ENCODE results near the gene CD58. TPM values are rescaled to one million over a fixed set of nuclear protein-coding genes. Genes with fewer than 3 reads are reported as not detected.

The CD58 gene
- total and polyA plus RNA-seq, 9 of the 15 experiments (the other 6 are each of a cell fraction or from before 2014, with no cell fraction given), result 18.1 to 113 (median 37.4) TPM

GRCh38 chr1:116569776-116570357, 959 bp downstream of the CD58 start (continued):
- no peak for TF ChIP-seq ZNF445 (CRISPR knock-in tag; IDR thresholded peaks at IDR 0.05; ENCODE audit: low read depth)
- TF ChIP-seq ZNF121 (CRISPR knock-in tag; conservative IDR thresholded peaks at IDR 0.05), result no peak
- TF ChIP-seq ZNF561 (CRISPR knock-in tag; conservative IDR thresholded peaks at IDR 0.05), result no peak
- TF ChIP-seq ZNF311 (CRISPR knock-in tag; IDR thresholded peaks at IDR 0.05), result no peak
- no peak for TF ChIP-seq DMBX1 (CRISPR knock-in tag; IDR thresholded peaks at IDR 0.05; ENCODE audit: borderline replicate concordance)
- TF ChIP-seq PTRF (tag; IDR thresholded peaks at IDR 0.05), result no peak
- TF ChIP-seq ZNF175 (CRISPR knock-in tag; IDR thresholded peaks at IDR 0.05; ENCODE audit: low read depth), result no peak
- no peak for TF ChIP-seq HNRNPH1 (optimal IDR thresholded peaks at IDR 0.05; ENCODE audit: low read depth, low read length)

GRCh38 chr1:116569381-116569670, 1.5 kb downstream of the CD58 start:
- BruUV-seq (replicated peaks), result TSS peak; percentile 32
- no peaks in the 10 kb centered on the region for H3K27me3 ChIP-seq (ENCODE audit: control insufficient read depth in 2 of 2, insufficient read depth in 2 of 2, low read length in 2 of 2)
- intact Hi-C loops (cut with micrococcal nuclease), result no loop called here
- TF ChIP-seq ZNF75A (CRISPR knock-in tag; IDR thresholded peaks at IDR 0.05), result 0 out of 2 replicates have a peak, but pooled peaks have one; percentile 45
- TF ChIP-seq MLX (CRISPR knock-in tag; conservative IDR thresholded peaks at IDR 0.05), result 0 out of 4 replicates have a peak, but pooled peaks of 1 of the 2 experiments have one; percentile 0
- TF ChIP-seq ZNF212 (CRISPR knock-in tag; IDR thresholded peaks at IDR 0.05), result no peak
- no peak for TF ChIP-seq CSDE1 (IDR thresholded peaks at IDR 0.05)
- no peak for TF ChIP-seq THRAP3 (IDR thresholded peaks at IDR 0.05; ENCODE audit: borderline replicate concordance)
- TF ChIP-seq PCBP1 (IDR thresholded peaks at IDR 0.05; ENCODE audit: low read depth, low read length, poor library complexity, severe bottlenecking), result no peak
- no peak for TF ChIP-seq TFAP4 (CRISPR knock-in tag; IDR thresholded peaks at IDR 0.05; ENCODE audit: borderline replicate concordance)
- no peak for TF ChIP-seq MXD1 (CRISPR knock-in tag; IDR thresholded peaks at IDR 0.05; ENCODE audit: borderline replicate concordance, poor library complexity, severe bottlenecking)
- TF ChIP-seq ZKSCAN3 (CRISPR knock-in tag; IDR thresholded peaks at IDR 0.05), result no peak
- TF ChIP-seq C11orf30 (IDR thresholded peaks at IDR 0.05; ENCODE audit: low read depth), result no peak
- no peak for TF ChIP-seq GTF2B (IDR thresholded peaks at IDR 0.05; ENCODE audit: extremely low read depth, insufficient read length)
- no peak for TF ChIP-seq NR3C1 (CRISPR knock-in tag; IDR thresholded peaks at IDR 0.05)
- no peak for TF ChIP-seq HDAC2 (IDR thresholded peaks at IDR 0.05)

More at GRCh38 chr1:116569381-116569670, 1.5 kb downstream of the CD58 start:
- Histone ChIP-seq H2AFZ (ENCODE audit: low read depth, low read length) (no peak overlapping the region), H3K27ac (ENCODE audit: extremely low read depth, low read depth, low read length) (no peak overlapping the region), H3K36me3 (ENCODE audit: control insufficient read depth, insufficient read depth, low read length) (peaks cover 7% of the 10 kb centered on the region; the same call in 2 of the 3 replicates), H3K9ac (ENCODE audit: insufficient read depth in 1 of 2, low read depth in 2 of 2, low read length in 2 of 2) (peak overlapping the region in 1 of 2 experiments; percentile 7; a peak in 1 of 4 replicates), H3K9me1 (ENCODE audit: control insufficient read depth, insufficient read depth, low read length) (no peaks in the 10 kb centered on the region), H3K4me3 (peak overlapping the region; percentile 82; the same call in 1 of the 2 replicates), H3K9me3 (replicated peaks; ENCODE audit: control insufficient read depth, insufficient read depth, low read depth, low read length) (peaks cover 6% of the 10 kb centered on the region), H3K79me2 (ENCODE audit: control insufficient read depth, insufficient read depth, low read length) (peaks cover 66% of the 10 kb centered on the region), H3K4me1 (replicated peaks in 1 of 2; ENCODE audit: control insufficient read depth in 2 of 2, insufficient read depth in 2 of 2, low read length in 2 of 2) (peaks cover 45 to 49% of the 10 kb centered on the region in 2 experiments), H3K4me2 (ENCODE audit: insufficient read depth, low read length) (peak overlapping the region; percentile 92), H4K20me1 (replicated peaks; ENCODE audit: control insufficient read depth, insufficient read depth, low read length) (peaks cover 18% of the 10 kb centered on the region; the same call in 1 of the 2 replicates)
- in situ Hi-C loops (cut with MboI), result no loop called here
- POLR2A ChIA-PET, result interaction anchor here (0.7 to 1.8 kb wide), 9 partner anchors 9 to 491 kb away, joined by 3 to 7 read pairs (median 4); no protein-coding TSS in a partner anchor
- FAIRE-seq (no peak), ATAC-seq (no peak), DNase-seq (ENCODE audit: extremely low read depth in 1 of 4, low spot score in 3 of 4) (peak in 1 of 4 experiments; percentile 12)
- CTCF ChIA-PET (ENCODE audit: low intra/inter-chr PET ratio), result no interaction called here
